Gastroesophageal sphincter (tissue), 4 donors: ENCODE data around the gene IRX6. TPM values are rescaled to one million over a fixed set of nuclear protein-coding genes. Genes with fewer than 3 reads are reported as not detected.

Experiments used
- ATAC-seq: fragments of 150-250 bp; one replicate; pipeline ENCODE4 v1.9.1; 2016; ENCODE audit warnings: mild to moderate bottlenecking, moderate library complexity
- H3K27ac ChIP-seq, 4 donors: fragments of 200-600 bp; sonication (generic) in 3 of 4; 1 replicate in 3 of 4; 2 replicates in 1 of 4; pipeline ENCODE4 v1.5.1; 2016 to 2019
- H3K27me3 ChIP-seq: fragments of 200-600 bp; sonication (generic); one replicate; pipeline ENCODE4 v1.5.1; 2019
- H3K36me3 ChIP-seq, 2 donors: fragments of 200-600 bp; sonication (generic); one replicate each; pipeline ENCODE4 v1.5.1; 2019; ENCODE audit warnings: control low read depth in 1 of 2
- H3K4me1 ChIP-seq, 3 donors: fragments of 200-600 bp; sonication (generic); 1 replicate in 2 of 3; 2 replicates in 1 of 3; pipeline ENCODE4 v1.5.1; 2016 to 2019; ENCODE audit warnings: control low read depth in 2 of 3
- H3K4me3 ChIP-seq, 2 donors: fragments of 200-600 bp; sonication (generic); one replicate each; pipeline ENCODE4 v1.5.1; 2019; ENCODE audit warnings: mild to moderate bottlenecking in 1 of 2, moderate library complexity in 1 of 2
- H3K9me3 ChIP-seq, 3 donors: fragments of 200-600 bp; sonication (generic); one replicate each; pipeline ENCODE4 v1.5.1; 2017 to 2019; ENCODE audit warnings: control low read depth in 2 of 3
- EP300 ChIP-seq: sonication (generic); formaldehyde crosslinking; IDR thresholded peaks from one replicate; pipeline ENCODE4 v1.6.1; 2017; ENCODE audit warnings: antibody characterized with exemption, mild to moderate bottlenecking
- POLR2A ChIP-seq, 2 donors: fragments of 450-650 bp; IDR thresholded peaks; one replicate each; pipeline ENCODE4 v1.6.1; 2017; ENCODE audit warnings: antibody characterized with exemption in 2 of 2, mild to moderate bottlenecking in 2 of 2, moderate library complexity in 1 of 2
- POLR2AphosphoS5 ChIP-seq: sonication (generic); formaldehyde crosslinking; IDR thresholded peaks from one replicate; pipeline ENCODE4 v1.6.1; 2017; ENCODE audit warnings: antibody characterized with exemption
- WGBS, 2 donors: methylation state at CpG; one replicate each; pipeline ENCODE4 v1.1.5; 2018; ENCODE audit warnings: low coverage in 1 of 2; 5-methylcytosine and 5-hydroxymethylcytosine counted together
- total RNA-seq, 4 donors: library from RNA; depleted of rRNA; stranded (reverse); fragments of >200 nt; gene quantifications; one replicate each; pipeline ENCODE4 v1.1.0, GENCODE V29; 2016
- TF ChIP-seq, protein P1 (sequence below), 4 experiments: fragments of 200-600 bp in 2 of 4; fragments of 450-650 bp in 2 of 4; sonication (generic) in 1 of 4; IDR thresholded peaks; one replicate each; pipeline ENCODE4 v1.5.1; 2017 to 2019; ENCODE audit warnings: antibody characterized with exemption in 4 of 4, mild to moderate bottlenecking in 2 of 4, moderate library complexity in 2 of 4

Gene IRX6
- total RNA-seq, 4 donors from 2014 or later: 0.12 to 0.64 TPM; not detected in 2

DNA sequence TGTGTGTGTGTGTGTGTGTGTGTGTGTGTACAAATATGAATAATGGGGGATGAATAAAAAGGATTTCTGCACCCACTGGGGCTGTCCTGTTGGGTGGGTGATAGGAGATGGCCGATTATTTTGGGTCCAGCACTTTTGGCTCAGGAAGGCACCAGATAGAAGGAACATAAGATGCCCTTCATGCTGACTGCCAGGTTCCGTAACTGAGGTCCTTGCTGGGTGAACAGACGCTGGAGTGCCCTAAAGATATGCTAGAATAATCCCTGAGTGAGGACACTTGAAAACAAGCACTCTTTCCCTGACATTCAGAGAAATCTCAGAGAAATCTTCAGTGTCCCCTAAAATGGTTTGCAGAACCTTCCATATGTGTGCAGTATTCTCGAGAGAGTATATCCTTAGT lies 17.7 kb downstream of the IRX6 start:
- no peak for ATAC-seq
- TF ChIP-seq POLR2A (IDR thresholded peaks at IDR 0.05) (no peak), POLR2AphosphoS5 (no peak), EP300 (no peak)
- TF ChIP-seq, protein P1, sequence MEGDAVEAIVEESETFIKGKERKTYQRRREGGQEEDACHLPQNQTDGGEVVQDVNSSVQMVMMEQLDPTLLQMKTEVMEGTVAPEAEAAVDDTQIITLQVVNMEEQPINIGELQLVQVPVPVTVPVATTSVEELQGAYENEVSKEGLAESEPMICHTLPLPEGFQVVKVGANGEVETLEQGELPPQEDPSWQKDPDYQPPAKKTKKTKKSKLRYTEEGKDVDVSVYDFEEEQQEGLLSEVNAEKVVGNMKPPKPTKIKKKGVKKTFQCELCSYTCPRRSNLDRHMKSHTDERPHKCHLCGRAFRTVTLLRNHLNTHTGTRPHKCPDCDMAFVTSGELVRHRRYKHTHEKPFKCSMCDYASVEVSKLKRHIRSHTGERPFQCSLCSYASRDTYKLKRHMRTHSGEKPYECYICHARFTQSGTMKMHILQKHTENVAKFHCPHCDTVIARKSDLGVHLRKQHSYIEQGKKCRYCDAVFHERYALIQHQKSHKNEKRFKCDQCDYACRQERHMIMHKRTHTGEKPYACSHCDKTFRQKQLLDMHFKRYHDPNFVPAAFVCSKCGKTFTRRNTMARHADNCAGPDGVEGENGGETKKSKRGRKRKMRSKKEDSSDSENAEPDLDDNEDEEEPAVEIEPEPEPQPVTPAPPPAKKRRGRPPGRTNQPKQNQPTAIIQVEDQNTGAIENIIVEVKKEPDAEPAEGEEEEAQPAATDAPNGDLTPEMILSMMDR (IDR thresholded peaks at IDR 0.05): no peak
- Histone ChIP-seq H3K4me3 (no peak overlapping the region), H3K9me3 (no peaks in the 10 kb centered on the region), H3K4me1 (no peaks in the 10 kb centered on the region), H3K27me3 (peaks cover 19% of the 10 kb centered on the region), H3K27ac (no peak overlapping the region), H3K36me3 (no peaks in the 10 kb centered on the region)
- 59 to 70% methylated on average over 4 of the region's 4 CpGs for WGBS, 2 donors

DNA sequence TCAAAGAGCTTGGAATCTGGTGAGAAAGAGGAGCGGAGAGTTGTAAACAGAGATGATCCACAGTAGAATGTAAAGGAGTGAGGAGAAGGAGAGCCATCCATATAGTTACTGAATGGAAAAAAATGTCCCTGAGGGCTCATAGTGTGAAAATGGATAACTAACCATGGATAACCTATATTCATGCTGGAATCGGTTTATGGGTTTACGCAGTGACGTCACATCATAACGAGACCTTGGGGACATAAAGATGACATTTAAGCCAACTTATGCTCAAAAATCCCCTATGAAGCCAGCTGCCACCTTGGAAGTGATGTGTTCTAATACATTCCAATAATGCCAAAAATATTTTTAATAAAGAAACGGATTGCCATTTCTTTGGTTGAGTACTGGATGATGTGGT lies 22.5 kb downstream of the IRX6 start:
- H3K4me3 ChIP-seq: no peak overlapping the region
- H3K27me3 ChIP-seq: peaks cover 10% of the 10 kb centered on the region
- no peak for ATAC-seq
- no peaks in the 10 kb centered on the region for H3K9me3 ChIP-seq
- 88 to 89% methylated on average over 6 of the region's 6 CpGs for WGBS, 2 donors
- no peaks in the 10 kb centered on the region for H3K36me3 ChIP-seq
- TF ChIP-seq POLR2A (IDR thresholded peaks at IDR 0.05): no peak
- TF ChIP-seq, protein P1 (IDR thresholded peaks at IDR 0.05): no peak
- TF ChIP-seq POLR2AphosphoS5: no peak
- no peak for TF ChIP-seq EP300
- H3K27ac ChIP-seq: no peak overlapping the region
- H3K4me1 ChIP-seq: no peaks in the 10 kb centered on the region

DNA sequence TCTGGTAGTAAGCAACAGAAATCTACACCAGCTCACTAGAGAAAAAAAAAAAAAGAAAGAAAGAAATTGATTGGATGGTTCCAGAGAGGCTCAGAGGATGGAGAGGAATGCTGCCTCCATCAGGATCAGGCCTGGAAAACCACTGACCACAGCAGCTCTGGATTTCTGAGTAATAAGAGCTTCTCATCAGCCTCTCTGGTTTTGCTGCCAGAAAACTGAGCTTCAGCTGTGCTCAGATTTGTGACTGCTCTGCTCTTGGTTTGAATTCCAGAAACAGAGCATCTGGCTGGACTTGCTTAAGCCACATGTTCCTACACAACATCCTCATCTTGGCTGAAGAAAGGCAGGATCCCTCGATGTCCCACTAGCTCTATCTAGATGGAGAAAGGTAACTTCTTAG lies 25.9 kb downstream of the IRX6 start:
- no peak overlapping the region for H3K4me3 ChIP-seq
- H3K9me3 ChIP-seq: peaks cover 0 to 10% (median 0%) of the 10 kb centered on the region in 3 donors
- no CpG with 5 or more reads among the region's 1 CpG for WGBS, 2 donors
- H3K4me1 ChIP-seq: no peaks in the 10 kb centered on the region
- peaks cover 10% of the 10 kb centered on the region for H3K27me3 ChIP-seq
- no peak for TF ChIP-seq POLR2AphosphoS5
- no peak for TF ChIP-seq EP300
- TF ChIP-seq, protein P1 (IDR thresholded peaks at IDR 0.05): no peak
- no peak for TF ChIP-seq POLR2A (IDR thresholded peaks at IDR 0.05)
- no peak for ATAC-seq
- no peak overlapping the region for H3K27ac ChIP-seq
- no peaks in the 10 kb centered on the region for H3K36me3 ChIP-seq

DNA sequence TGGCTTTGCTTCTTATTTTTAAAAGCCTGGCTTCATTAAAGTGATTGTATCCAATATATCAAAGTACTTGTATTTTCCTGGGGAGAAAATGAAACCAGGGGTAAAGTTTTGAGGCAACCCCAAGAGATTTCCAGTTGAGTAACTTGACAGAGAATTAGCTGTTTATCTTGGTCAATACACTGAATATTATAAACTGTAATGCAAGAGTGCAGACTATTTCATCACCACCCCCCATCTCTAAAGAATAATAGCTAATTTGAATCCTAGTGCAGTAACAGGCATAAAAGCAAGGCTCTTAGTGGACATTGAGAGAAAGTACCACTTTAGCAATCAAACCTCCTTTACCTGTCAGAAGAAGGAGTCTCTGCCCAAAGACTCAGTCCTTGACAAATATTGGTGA lies 27.0 kb downstream of the IRX6 start:
- H3K36me3 ChIP-seq: no peaks in the 10 kb centered on the region
- ATAC-seq: no peak
- peaks cover 10% of the 10 kb centered on the region for H3K27me3 ChIP-seq
- H3K27ac ChIP-seq: no peak overlapping the region
- no peak overlapping the region for H3K4me3 ChIP-seq
- peaks cover 0 to 10% (median 0%) of the 10 kb centered on the region in 3 donors for H3K9me3 ChIP-seq
- no peaks in the 10 kb centered on the region for H3K4me1 ChIP-seq
- TF ChIP-seq POLR2A (IDR thresholded peaks at IDR 0.05): no peak

DNA sequence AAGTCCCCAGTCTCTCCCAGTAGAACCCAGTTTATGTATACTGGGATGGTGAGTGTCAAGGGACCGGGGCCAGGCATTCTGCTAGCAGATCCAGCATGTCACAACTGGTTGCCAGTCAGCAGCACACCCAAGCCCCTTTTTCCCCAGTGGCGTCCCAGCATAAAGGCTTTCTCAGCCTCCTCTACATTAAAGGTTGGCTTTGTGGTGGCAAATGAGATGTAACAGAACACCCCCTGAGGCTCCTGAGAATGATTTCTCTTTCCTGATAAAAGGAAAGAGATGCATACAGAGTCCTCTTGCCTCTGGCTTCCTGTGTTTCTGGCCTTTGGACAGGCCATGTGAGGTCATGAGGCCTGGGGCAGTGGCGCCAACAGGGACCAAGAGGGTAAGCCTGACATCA lies 27.9 kb downstream of the IRX6 start:
- Histone ChIP-seq H3K4me3 (no peak overlapping the region), H3K27me3 (peaks cover 7% of the 10 kb centered on the region), H3K4me1 (no peaks in the 10 kb centered on the region), H3K36me3 (no peaks in the 10 kb centered on the region), H3K27ac (no peak overlapping the region), H3K9me3 (peaks cover 0 to 10% (median 0%) of the 10 kb centered on the region in 3 donors)
- ATAC-seq: no peak
- TF ChIP-seq POLR2A (IDR thresholded peaks at IDR 0.05): no peak
- TF ChIP-seq EP300: no peak
- TF ChIP-seq, protein P1 (IDR thresholded peaks at IDR 0.05): no peak
- no peak for TF ChIP-seq POLR2AphosphoS5
- 89 to 90% methylated on average over 1 to 2 of the region's 3 CpGs for WGBS, 2 donors

DNA sequence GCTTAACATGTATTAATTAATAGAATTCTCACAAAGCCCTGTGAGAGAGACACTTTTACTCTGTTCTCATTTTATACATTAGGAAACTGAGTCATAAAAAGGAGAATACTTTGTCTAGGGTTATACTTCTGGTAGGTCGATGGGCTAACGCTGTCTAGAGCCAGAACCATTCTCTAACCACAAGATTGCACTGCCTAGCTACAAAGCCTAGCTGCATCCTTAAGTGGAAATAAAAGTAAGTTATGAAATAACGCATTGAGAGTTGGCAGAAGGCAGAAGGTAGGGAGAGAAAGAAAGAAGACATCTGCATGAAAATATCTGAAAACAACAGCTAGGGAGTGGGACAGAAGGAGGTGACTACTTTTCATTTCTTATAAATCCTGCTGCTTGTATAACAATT lies 33.2 kb downstream of the IRX6 start:
- TF ChIP-seq POLR2AphosphoS5: no peak
- no peak overlapping the region for H3K27ac ChIP-seq
- H3K27me3 ChIP-seq: no peaks in the 10 kb centered on the region
- peaks cover 0 to 4% (median 0%) of the 10 kb centered on the region in 3 donors for H3K9me3 ChIP-seq
- no peak for ATAC-seq
- no peaks in the 10 kb centered on the region for H3K36me3 ChIP-seq
- no peak overlapping the region for H3K4me3 ChIP-seq
- WGBS, 2 donors: 76 to 78% methylated on average over 3 of the region's 3 CpGs
- H3K4me1 ChIP-seq: no peaks in the 10 kb centered on the region
